Tibial artery (tissue), 4 donors: ENCODE results near the gene ADARB1.
A peak's percentile ranks its signal among the peaks of the same experiment; 100 is the strongest.
"Not testable (repeated sequence)": the region's sequence is repeated elsewhere in the genome, so short reads cannot be mapped to it uniquely, and the experiment has no call there.

Experiments used
- DNase-seq, 2 donors: peaks; one replicate each; pipeline ENCODE4 v3.0.0-alpha.2; 2019
- H3K27ac ChIP-seq, 2 donors: fragments of 200-600 bp; sonication (generic) in 1 of 2; 1 replicate in 1 of 2; 2 replicates in 1 of 2; pipeline ENCODE4 v1.5.1; 2018 to 2019; ENCODE audit warnings: mild to moderate bottlenecking in 1 of 2
- H3K27me3 ChIP-seq, 2 donors: fragments of 200-600 bp; sonication (generic) in 1 of 2; one replicate each; pipeline versions ENCODE4 v1.5.1 to v1.6.0; 2016 to 2019
- H3K36me3 ChIP-seq, 3 donors: fragments of 200-600 bp; sonication (generic) in 2 of 3; one replicate each; pipeline ENCODE4 v1.5.1; 2016 to 2019; ENCODE audit warnings: mild to moderate bottlenecking in 2 of 3
- H3K4me1 ChIP-seq, 4 donors: fragments of 200-600 bp; sonication (generic) in 2 of 4; 1 replicate in 3 of 4; 2 replicates in 1 of 4; pipeline ENCODE4 v1.5.1; 2016 to 2019
- H3K4me3 ChIP-seq, 2 donors: fragments of 200-600 bp; sonication (generic) in 1 of 2; 1 replicate in 1 of 2; 2 replicates in 1 of 2; pipeline ENCODE4 v1.5.1; 2018 to 2019; ENCODE audit warnings: mild to moderate bottlenecking in 2 of 2
- H3K9me3 ChIP-seq, 3 donors: fragments of 200-600 bp; sonication (generic) in 1 of 3; one replicate each; pipeline ENCODE4 v1.5.1; 2016 to 2019
- intact Hi-C: fragments of 100-400 bp; cut with DNase I; formaldehyde crosslinking; loops from one replicate; pipeline ENCODE4 v1.15.0; 2023; ENCODE audit warnings: low total_unique reads
- TF ChIP-seq, protein P1 (sequence below), 2 experiments: fragments of 200-600 bp in 1 of 2; fragments of 450-650 bp in 1 of 2; IDR thresholded peaks; one replicate each; pipeline ENCODE4 v1.5.1; 2017 to 2019; ENCODE audit warnings: antibody characterized with exemption in 2 of 2, mild to moderate bottlenecking in 1 of 2, moderate library complexity in 1 of 2

ADARB1 gene

GRCh38 chr21:45145146-45145545 lies 70.8 kb downstream of the ADARB1 start:
- Histone ChIP-seq H3K9me3 (no peaks in the 10 kb centered on the region), H3K27ac (peak overlapping the region; percentile 59 to 77), H3K4me1 (peaks cover 0 to 88% (median 40%) of the 10 kb centered on the region in 4 donors), H3K36me3 (peaks cover 26 to 50% (median 30%) of the 10 kb centered on the region in 3 donors), H3K4me3 (no peak overlapping the region), H3K27me3 (no peaks in the 10 kb centered on the region)
- no peak for DNase-seq
- TF ChIP-seq, protein P1, sequence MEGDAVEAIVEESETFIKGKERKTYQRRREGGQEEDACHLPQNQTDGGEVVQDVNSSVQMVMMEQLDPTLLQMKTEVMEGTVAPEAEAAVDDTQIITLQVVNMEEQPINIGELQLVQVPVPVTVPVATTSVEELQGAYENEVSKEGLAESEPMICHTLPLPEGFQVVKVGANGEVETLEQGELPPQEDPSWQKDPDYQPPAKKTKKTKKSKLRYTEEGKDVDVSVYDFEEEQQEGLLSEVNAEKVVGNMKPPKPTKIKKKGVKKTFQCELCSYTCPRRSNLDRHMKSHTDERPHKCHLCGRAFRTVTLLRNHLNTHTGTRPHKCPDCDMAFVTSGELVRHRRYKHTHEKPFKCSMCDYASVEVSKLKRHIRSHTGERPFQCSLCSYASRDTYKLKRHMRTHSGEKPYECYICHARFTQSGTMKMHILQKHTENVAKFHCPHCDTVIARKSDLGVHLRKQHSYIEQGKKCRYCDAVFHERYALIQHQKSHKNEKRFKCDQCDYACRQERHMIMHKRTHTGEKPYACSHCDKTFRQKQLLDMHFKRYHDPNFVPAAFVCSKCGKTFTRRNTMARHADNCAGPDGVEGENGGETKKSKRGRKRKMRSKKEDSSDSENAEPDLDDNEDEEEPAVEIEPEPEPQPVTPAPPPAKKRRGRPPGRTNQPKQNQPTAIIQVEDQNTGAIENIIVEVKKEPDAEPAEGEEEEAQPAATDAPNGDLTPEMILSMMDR (IDR thresholded peaks at IDR 0.05): no peak
- intact Hi-C loops: no loop called here

DNA sequence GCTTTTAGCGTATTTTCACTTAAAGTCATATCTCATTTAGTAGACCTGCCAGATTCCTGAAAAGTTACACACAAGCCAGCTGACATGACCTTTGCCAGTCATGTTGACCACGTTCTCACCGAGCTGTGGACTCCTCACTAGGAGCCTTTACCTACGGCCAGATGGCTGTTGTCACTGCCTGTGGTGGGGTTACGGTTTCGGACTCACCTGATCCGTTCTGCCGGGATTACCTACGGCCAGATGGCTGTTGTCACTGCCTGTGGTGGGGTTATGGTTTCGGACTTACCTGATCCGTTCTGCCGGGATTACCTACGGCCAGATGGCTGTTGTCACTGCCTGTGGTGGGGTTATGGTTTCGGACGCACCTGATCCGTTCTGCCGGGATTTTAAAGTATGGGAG lies 71.5 kb downstream of the ADARB1 start:
- H3K9me3 ChIP-seq, intact Hi-C loops, H3K4me3 ChIP-seq, DNase-seq, H3K27me3 ChIP-seq: not testable (repeated sequence)
- Histone ChIP-seq H3K4me1 (peaks cover 0 to 86% (median 40%) of the 10 kb centered on the region in 4 donors), H3K27ac (peak overlapping the region; percentile 59 to 77), H3K36me3 (peaks cover 26 to 50% (median 30%) of the 10 kb centered on the region in 3 donors)

DNA sequence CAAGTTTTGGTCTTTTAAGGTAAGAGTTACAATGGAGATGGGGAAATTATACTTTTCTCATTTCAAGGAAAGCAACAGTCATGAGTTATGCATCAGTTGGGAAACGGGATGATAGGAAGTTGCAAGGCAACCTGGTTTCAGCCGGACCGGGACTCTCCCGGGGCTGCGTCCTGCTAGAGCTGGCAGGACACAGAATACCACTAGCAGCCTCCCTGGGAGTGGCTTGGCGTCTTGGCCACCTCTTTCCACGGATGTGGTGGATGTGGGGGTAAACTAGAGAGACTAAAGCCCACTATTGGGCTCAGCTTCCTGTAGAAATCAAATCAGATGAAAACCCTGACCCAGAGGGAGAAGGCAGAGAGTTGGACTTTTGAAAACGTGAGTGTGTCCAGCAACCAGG lies 71.9 kb downstream of the ADARB1 start:
- H3K36me3 ChIP-seq: peaks cover 26 to 50% (median 30%) of the 10 kb centered on the region in 3 donors
- no peaks in the 10 kb centered on the region for H3K9me3 ChIP-seq
- H3K4me3 ChIP-seq: no peak overlapping the region
- TF ChIP-seq, protein P1 (IDR thresholded peaks at IDR 0.05): no peak
- H3K27ac ChIP-seq: peak overlapping the region; percentile 59 to 77
- H3K27me3 ChIP-seq: no peaks in the 10 kb centered on the region
- intact Hi-C loops: no loop called here
- peaks cover 0 to 86% (median 44%) of the 10 kb centered on the region in 4 donors for H3K4me1 ChIP-seq
- peak in 1 of 2 donors; percentile 72 for DNase-seq

DNA sequence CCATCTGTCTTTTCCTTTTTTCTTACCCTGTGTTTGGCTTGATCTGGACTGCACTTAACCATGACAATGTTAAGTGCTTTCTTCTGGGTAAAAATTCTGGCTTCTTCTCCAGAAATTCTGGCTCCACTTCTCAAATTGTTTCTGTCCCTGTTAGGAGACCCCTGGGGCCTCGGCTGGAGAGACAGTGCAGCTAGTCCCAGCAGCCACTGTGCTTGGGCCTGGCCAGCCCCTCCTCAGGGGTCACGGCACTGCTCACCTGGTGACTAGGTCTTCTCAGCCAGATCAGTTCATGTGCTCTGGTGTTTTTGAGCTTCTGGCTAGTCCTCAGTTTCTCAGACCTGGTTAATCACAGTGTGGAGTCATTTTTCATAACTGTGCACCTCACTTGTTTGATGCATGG lies 72.4 kb downstream of the ADARB1 start:
- TF ChIP-seq, protein P1 (IDR thresholded peaks at IDR 0.05): no peak
- H3K4me3 ChIP-seq: no peak overlapping the region
- no peaks in the 10 kb centered on the region for H3K9me3 ChIP-seq
- H3K4me1 ChIP-seq: peaks cover 0 to 86% (median 46%) of the 10 kb centered on the region in 4 donors
- H3K27me3 ChIP-seq: no peaks in the 10 kb centered on the region
- H3K36me3 ChIP-seq: peaks cover 26 to 50% (median 30%) of the 10 kb centered on the region in 3 donors
- no peak for DNase-seq
- intact Hi-C loops: no loop called here
- H3K27ac ChIP-seq: peak overlapping the region; percentile 23 to 77

DNA sequence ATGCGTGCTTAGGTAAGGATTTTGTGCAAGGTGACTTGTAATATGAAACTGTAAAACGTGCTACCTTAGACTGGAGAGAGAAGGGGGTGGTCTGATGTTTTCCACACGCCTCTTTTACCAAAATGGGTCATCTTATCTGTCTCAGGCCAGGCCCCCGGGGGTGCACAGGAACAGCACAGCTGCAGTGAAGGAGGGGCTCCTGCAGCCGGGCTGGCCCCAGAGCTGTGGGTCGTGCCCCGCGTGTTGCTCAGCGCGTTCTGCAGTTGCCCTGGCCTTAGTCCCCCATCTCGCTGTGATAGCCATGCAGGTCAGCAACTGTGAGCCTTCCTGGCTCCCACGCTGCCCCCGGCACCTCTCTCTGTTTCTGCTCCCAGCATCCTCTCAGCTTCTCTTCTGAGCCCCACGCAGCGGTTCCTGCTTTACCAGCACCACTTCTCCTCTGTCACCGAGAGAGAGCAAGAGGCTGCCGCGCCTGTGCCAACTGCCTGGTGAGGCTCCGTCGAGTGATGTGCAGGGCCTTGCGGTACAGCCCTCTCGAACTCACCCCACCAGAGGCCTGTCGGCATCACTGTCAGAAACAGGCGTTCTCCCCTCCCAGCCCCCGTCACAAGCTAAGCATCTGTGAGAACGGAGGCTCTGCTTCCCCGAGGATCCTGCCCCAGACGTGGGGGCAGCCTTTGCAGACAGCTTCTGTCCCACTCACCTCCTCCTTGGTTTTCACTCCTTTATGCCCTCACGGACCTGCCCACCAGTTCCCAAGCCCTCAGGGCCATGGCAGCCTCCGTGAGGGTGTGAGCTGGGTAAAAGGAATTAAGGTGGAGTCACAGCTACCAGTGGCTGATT lies 73.3 kb downstream of the ADARB1 start:
- TF ChIP-seq, protein P1 (IDR thresholded peaks at IDR 0.05): no peak
- Histone ChIP-seq H3K4me1 (peaks cover 0 to 86% (median 49%) of the 10 kb centered on the region in 4 donors), H3K36me3 (peaks cover 26 to 49% (median 36%) of the 10 kb centered on the region in 3 donors), H3K27me3 (no peaks in the 10 kb centered on the region), H3K4me3 (no peak overlapping the region), H3K27ac (peak overlapping the region; percentile 58 to 77), H3K9me3 (no peaks in the 10 kb centered on the region)
- peak in 1 of 2 donors; percentile 64 for DNase-seq
- intact Hi-C loops: no loop called here

DNA sequence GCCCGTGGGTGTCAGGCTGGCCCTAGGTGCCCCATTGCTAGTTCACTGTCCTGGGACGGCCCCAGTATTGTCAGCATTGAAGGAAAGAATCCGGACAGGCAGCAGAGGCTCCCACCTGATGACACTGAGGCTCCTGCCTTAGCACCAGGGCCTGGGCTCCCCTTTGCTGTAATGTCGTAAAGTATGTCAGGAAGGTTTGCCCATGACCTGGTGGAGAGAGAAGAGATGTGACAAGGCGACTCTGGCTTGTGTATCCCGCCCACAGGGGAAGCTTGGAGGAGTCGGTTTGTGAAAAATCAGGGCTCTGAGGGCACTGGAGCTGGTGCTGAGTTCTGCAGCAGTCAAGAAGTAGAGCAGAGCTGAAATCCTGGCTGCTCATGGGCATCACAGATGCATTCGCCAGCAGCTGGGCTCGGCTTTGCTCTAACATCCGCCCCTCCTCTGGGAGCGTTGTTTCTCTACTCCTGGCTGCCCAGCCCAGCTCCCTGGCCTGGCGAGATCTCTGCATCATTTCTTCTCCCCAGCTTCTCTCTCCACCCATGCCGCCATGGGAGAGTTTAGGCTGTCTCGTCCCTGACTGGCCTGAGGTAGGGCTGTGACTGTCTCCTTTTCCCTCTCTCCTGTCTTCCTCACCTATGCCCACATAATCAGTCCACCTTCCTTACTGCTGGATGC lies 74.1 kb downstream of the ADARB1 start:
- H3K27ac ChIP-seq: peak overlapping the region; percentile 58 to 77
- H3K9me3 ChIP-seq: no peaks in the 10 kb centered on the region
- TF ChIP-seq, protein P1 (IDR thresholded peaks at IDR 0.05): no peak
- peaks cover 26 to 41% (median 29%) of the 10 kb centered on the region in 3 donors for H3K36me3 ChIP-seq
- intact Hi-C loops: no loop called here
- no peak overlapping the region for H3K4me3 ChIP-seq
- H3K27me3 ChIP-seq: no peaks in the 10 kb centered on the region
- peak in 1 of 2 donors; percentile 68 for DNase-seq
- peaks cover 0 to 86% (median 47%) of the 10 kb centered on the region in 4 donors for H3K4me1 ChIP-seq
